Measurements from ENCODE around the gene WNK1. TPM values are rescaled to one million over a fixed set of nuclear protein-coding genes. Genes with fewer than 3 reads are reported as not detected.

The WNK1 gene
- total and polyA plus RNA-seq, 11 donors, result 59.9 to 373 (median 290) TPM

DNA sequence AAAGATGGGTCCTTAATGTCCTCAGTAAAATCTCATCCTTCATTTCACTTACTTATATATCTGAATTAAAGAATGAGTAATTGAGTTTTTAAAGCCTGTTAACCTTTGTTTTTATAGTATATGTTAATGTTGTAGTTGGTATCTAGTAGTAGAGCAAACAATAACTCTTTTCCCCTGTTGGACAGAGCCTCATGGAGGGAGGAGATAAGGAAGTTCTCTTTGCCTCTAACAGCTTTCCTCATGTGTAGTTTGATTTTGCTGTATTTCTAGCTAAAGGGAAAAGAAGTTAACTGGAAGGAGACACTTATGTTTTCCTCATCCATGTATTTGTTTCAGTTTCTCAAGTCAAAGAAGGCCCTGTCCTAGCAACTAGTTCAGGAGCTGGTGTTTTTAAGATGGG is 141.8 kb downstream of the WNK1 start:
- ATAC-seq (no peak), DNase-seq (no peak)
- no peaks in the 10 kb centered on the region for H3K4me1 ChIP-seq
- H3K4me3 ChIP-seq, result no peak overlapping the region
- H3K27me3 ChIP-seq, result no peaks in the 10 kb centered on the region
- H3K36me3 ChIP-seq, result peaks cover 0 to 100% (median 97%) of the 10 kb centered on the region in 9 donors
- TF ChIP-seq, protein P1, sequence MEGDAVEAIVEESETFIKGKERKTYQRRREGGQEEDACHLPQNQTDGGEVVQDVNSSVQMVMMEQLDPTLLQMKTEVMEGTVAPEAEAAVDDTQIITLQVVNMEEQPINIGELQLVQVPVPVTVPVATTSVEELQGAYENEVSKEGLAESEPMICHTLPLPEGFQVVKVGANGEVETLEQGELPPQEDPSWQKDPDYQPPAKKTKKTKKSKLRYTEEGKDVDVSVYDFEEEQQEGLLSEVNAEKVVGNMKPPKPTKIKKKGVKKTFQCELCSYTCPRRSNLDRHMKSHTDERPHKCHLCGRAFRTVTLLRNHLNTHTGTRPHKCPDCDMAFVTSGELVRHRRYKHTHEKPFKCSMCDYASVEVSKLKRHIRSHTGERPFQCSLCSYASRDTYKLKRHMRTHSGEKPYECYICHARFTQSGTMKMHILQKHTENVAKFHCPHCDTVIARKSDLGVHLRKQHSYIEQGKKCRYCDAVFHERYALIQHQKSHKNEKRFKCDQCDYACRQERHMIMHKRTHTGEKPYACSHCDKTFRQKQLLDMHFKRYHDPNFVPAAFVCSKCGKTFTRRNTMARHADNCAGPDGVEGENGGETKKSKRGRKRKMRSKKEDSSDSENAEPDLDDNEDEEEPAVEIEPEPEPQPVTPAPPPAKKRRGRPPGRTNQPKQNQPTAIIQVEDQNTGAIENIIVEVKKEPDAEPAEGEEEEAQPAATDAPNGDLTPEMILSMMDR (IDR thresholded peaks at IDR 0.05), result no peak
- TF ChIP-seq POLR2A (IDR thresholded peaks at IDR 0.05), result no peak
- no peaks in the 10 kb centered on the region for H3K9me3 ChIP-seq
- intact Hi-C loops (cut with DNase I), result no loop called here
- H3K27ac ChIP-seq, result no peak overlapping the region

DNA sequence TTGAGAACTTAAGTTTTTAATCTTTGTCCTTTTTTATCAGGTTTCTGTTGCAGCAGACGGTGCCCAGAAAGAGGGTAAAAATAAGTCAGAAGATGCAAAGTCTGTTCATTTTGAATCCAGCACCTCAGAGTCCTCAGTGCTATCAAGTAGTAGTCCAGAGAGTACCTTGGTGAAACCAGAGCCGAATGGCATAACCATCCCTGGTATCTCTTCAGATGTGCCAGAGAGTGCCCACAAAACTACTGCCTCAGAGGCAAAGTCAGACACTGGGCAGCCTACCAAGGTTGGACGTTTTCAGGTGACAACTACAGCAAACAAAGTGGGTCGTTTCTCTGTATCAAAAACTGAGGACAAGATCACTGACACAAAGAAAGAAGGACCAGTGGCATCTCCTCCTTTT is 143.7 kb downstream of the WNK1 start:
- no peaks in the 10 kb centered on the region for H3K4me1 ChIP-seq
- H3K36me3 ChIP-seq, result peaks cover 0 to 100% (median 97%) of the 10 kb centered on the region in 9 donors
- no peaks in the 10 kb centered on the region for H3K27me3 ChIP-seq
- TF ChIP-seq, protein P1 (IDR thresholded peaks at IDR 0.05), result no peak
- TF ChIP-seq POLR2A (IDR thresholded peaks at IDR 0.05), result no peak
- intact Hi-C loops (cut with DNase I), result no loop called here
- no peak overlapping the region for H3K4me3 ChIP-seq
- no peak for DNase-seq
- no peak overlapping the region for H3K27ac ChIP-seq
- WGBS, 4 donors, result 50 to 60% (median 56%) methylated on average over 4 of the region's 4 CpGs
- no peaks in the 10 kb centered on the region for H3K9me3 ChIP-seq
- ATAC-seq, result no peak

DNA sequence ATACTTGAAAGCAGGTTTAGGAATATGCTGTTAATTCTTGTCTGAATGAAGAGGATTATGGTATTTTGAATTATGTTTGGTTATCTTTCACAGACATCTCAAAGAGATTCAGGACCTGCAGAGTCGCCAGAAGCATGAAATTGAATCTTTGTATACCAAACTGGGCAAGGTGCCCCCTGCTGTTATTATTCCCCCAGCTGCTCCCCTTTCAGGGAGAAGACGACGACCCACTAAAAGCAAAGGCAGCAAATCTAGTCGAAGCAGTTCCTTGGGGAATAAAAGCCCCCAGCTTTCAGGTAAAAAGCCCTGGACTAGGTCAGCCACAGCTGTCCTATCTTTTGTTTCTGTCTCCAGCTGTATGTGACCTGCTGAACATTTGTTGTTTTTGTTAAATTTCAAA is 145.0 kb downstream of the WNK1 start:
- no peak overlapping the region for H3K27ac ChIP-seq
- H3K9me3 ChIP-seq, result no peaks in the 10 kb centered on the region
- no peaks in the 10 kb centered on the region for H3K27me3 ChIP-seq
- ATAC-seq (no peak), DNase-seq (no peak)
- no peak overlapping the region for H3K4me3 ChIP-seq
- intact Hi-C loops (cut with DNase I), result no loop called here
- 81 to 92% (median 82%) methylated on average over 4 of the region's 4 CpGs for whole genome bisulfite sequencing, 4 donors
- H3K36me3 ChIP-seq, result peaks cover under 1 to 100% (median 97%) of the 10 kb centered on the region in 9 donors
- TF ChIP-seq, protein P1 (IDR thresholded peaks at IDR 0.05), result no peak
- TF ChIP-seq POLR2A (IDR thresholded peaks at IDR 0.05), result no peak
- H3K4me1 ChIP-seq, result no peaks in the 10 kb centered on the region

DNA sequence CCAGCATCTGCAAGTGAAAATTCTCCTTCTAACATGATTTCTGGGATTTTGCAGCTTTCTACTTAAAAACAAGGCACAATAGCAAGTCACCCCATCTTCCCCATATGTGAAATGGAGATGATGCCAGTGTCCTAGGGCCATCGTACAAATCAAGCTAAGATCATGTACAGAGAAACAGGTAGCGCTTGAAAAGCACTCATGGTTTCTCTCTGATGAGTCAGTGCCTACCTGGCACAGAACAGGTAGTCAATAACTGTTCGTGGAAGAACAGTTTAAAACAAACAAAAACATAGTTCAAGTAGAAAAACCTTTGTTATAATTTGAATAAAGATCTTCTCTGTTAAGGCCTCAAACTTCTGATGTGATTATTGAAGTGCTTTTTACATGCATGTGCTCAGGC is 150.2 kb downstream of the WNK1 start:
- TF ChIP-seq, protein P1 (IDR thresholded peaks at IDR 0.05), result no peak
- no peak for TF ChIP-seq POLR2A (IDR thresholded peaks at IDR 0.05)
- WGBS, 4 donors, result 90 to 93% (median 91%) methylated on average over 3 of the region's 3 CpGs
- no peak for ATAC-seq
- H3K4me1 ChIP-seq, result peaks cover 0 to 28% (median 10%) of the 10 kb centered on the region in 12 donors
- no peak overlapping the region for H3K27ac ChIP-seq
- H3K27me3 ChIP-seq, result no peaks in the 10 kb centered on the region
- H3K4me3 ChIP-seq, result no peak overlapping the region
- DNase-seq, result no peak
- peaks cover 3 to 100% (median 100%) of the 10 kb centered on the region in 9 donors for H3K36me3 ChIP-seq
- no peaks in the 10 kb centered on the region for H3K9me3 ChIP-seq
- intact Hi-C loops (cut with DNase I), result loop anchor here in 1 of 10 donors (5.0 kb wide), 1 partner anchor 35 kb away; no protein-coding TSS in a partner anchor

Data from heart left ventricle (tissue), 16 donors.